PC-9 (cell line): ENCODE results near the gene PSG5.
"Not testable (repeated sequence)": the region's sequence is repeated elsewhere in the genome, so short reads cannot be mapped to it uniquely, and the experiment has no call there.

Source experiments
- CTCF ChIP-seq: fragments of 200-600 bp; sonication (generic); conservative IDR thresholded peaks from 2 replicates; pipeline ENCODE4 v1.6.1; 2017; ENCODE audit warnings: mixed run types, antibody characterized with exemption, mild to moderate bottlenecking, moderate library complexity
- EZH2 ChIP-seq: fragments of 200-600 bp; sonication (generic); IDR thresholded peaks from 2 replicates; pipeline ENCODE4 v1.8.0; 2017; ENCODE audit warnings: antibody characterized with exemption, low read depth

- TF ChIP-seq CTCF, EZH2: not testable (repeated sequence)
Measured at GRCh38 chr19:43165906-43166305, 20.4 kb downstream of the PSG5 start.
